ENCODE data around the gene SELENOV. TPM values are rescaled to one million over a fixed set of nuclear protein-coding genes. Genes with fewer than 3 reads are reported as not detected.

SELENOV gene
- polyA plus RNA-seq, 12 donors, result 0.17 to 0.33 TPM; not detected in 10

GRCh38 chr19:39492788-39493187 is 22.2 kb upstream of the SELENOV start:
- DNase-seq, result no peak

DNA sequence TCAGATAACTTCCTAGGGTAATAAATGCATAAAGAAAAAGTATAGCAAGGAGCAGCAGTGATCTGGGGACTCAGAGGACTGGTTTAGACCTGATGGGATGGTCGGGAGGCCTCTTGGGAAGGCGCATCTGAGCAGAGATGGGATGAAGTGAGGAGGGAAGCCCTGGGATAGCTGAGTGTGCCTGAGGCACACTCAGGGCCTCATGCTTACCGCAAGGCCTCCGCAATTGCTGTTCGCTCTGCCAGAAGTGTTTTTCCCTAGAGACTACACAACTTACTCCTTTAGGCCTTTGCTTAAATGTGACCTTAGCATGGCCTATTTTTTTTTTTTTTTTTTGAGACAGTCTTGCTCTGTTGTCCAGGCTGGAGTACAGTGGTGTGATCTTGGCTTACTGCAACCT is 20.3 kb upstream of the SELENOV start:
- DNase-seq, result no peak

- DNase-seq, result no peak
Measured at GRCh38 chr19:39496063-39496462, 18.9 kb upstream of the SELENOV start.

DNA sequence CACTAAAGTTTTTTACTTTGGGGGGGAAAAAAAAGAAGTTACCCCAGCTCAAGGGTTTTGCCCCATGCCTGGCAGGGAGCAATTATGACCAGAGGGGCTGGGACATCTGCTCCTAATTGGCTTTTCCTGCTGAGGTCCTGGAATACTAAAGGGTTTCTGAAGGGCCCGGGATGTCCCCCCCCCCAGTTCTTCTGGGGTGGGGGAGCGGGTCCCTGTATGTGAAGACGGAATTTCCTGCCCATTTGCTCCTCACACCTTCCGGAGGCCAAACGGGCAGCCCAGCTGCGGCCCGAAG is 17.3 kb upstream of the SELENOV start:
- DNase-seq, result no peak

GRCh38 chr19:39497996-39498797 is 16.7 kb upstream of the SELENOV start:
- DNase-seq, result no peak

GRCh38 chr19:39498798-39499642 is 15.9 kb upstream of the SELENOV start, which contains the start of gene DLL3:
TSS of gene DLL3 (plus strand) at chr19:39498947. CDS start at chr19:39498975, 28 bp downstream.
- no peak for DNase-seq

GRCh38 chr19:39499932-39500331 is 15.0 kb upstream of the SELENOV start:
- no peak for DNase-seq

DNA sequence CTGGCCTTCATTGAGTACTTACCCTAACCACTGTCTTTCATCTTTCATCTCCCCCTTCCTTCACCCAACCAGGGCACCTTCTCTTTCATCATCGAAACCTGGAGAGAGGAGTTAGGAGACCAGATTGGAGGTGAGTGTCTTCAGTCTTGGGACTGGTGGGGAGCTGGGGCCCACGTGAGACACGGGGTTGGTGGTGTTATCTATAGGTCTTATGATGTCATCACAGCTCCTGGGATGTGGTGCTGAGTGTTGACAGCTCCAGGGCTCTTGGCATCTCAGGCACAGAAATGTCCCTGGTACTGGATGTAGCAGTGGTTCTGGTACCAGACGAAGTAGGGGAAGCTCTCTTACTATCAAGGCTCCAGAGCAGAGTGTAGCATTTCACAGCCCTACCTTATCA is 14.4 kb upstream of the SELENOV start:
- no peak for DNase-seq

DNA sequence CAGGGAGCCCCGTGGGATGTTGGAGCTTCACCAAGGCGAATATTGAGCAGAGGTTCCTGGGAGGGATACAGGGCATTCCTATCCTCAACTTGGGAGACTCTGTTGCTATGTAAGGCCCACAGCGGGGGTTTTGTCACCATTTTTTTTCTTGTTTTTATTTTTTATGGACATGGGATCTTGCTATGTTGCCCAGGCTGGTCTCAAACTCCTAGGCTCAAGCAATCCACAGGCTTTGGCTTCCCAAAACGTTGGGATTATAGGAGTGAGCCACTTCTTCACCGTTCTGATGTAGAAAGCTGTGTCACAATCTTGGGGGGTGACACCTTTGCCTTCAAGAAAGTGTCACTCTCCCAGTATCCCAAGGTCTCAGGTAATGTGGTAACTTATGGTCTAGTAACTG is 13.6 kb upstream of the SELENOV start:
- DNase-seq, result no peak

DNA sequence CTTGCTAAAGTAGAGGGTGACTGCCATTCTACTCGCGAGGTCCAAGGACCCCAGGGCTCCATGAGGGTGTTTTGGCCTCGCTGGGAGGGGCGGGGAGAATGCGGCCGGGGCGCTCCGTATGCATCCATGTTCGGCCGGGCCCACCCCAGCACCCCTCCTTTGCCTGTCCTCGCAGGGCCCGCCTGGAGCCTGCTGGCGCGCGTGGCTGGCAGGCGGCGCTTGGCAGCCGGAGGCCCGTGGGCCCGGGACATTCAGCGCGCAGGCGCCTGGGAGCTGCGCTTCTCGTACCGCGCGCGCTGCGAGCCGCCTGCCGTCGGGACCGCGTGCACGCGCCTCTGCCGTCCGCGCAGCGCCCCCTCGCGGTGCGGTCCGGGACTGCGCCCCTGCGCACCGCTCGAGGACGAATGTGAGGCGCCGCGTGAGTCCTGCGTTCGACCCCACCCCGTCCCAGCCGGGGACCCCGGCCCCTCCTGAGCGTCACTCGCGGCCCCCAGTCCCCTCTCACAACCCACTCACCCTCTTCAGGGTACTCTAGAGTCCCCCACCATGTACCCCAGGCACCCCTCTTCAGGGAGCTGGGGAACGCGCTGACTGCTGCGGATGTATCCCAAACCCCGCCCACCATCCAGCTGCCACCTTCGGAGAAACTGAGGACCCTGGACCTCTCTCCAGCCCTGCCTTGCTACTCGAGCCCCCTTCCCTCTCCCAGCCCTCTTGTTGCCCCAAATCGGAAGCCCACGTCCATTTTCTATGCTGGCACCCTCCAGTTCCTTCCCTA is 12.1 kb upstream of the SELENOV start:
- DNase-seq, result peak; percentile 59

DNA sequence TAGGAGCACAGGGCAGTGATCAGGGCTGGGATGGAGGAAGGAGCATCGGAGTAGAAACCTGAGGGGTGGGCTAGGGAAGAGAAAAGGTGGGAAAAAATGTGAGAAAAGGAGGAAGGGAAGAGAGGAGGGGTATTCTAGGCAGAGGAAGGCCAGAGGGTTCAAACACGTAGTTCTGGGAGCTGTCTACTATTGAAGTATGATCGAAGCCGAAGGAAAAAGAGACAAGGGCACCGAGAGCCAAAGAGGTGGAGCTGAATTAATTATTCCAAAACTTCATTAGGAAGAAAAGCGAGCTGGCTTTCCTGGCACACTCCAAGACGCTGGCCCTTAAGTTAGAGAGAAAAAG is 8.4 kb upstream of the SELENOV start:
- DNase-seq, result no peak

DNA sequence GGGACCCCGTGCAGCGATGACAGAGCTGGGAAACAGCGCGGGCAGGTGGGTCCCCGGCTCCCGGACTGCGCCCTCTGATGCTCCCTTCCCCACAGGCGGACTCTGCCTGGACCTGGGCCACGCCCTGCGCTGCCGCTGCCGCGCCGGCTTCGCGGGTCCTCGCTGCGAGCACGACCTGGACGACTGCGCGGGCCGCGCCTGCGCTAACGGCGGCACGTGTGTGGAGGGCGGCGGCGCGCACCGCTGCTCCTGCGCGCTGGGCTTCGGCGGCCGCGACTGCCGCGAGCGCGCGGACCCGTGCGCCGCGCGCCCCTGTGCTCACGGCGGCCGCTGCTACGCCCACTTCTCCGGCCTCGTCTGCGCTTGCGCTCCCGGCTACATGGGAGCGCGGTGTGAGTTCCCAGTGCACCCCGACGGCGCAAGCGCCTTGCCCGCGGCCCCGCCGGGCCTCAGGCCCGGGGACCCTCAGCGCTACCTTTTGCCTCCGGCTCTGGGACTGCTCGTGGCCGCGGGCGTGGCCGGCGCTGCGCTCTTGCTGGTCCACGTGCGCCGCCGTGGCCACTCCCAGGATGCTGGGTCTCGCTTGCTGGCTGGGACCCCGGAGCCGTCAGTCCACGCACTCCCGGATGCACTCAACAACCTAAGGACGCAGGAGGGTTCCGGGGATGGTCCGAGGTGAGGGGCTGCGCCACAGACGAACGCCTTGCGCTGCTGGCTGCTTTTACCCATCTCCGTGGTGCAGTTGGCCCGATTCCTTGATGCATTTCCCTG is 7.8 kb upstream of the SELENOV start:
- no peak for DNase-seq

GRCh38 chr19:39507715-39508364 is 7.1 kb upstream of the SELENOV start:
- no peak for DNase-seq

- DNase-seq, result no peak
Measured at GRCh38 chr19:39508629-39509028, 6.3 kb upstream of the SELENOV start.

- DNase-seq, result no peak
Measured at GRCh38 chr19:39509233-39509632, 5.7 kb upstream of the SELENOV start.

- DNase-seq, result no peak
Measured at GRCh38 chr19:39512988-39513387, 2.0 kb upstream of the SELENOV start.

DNA sequence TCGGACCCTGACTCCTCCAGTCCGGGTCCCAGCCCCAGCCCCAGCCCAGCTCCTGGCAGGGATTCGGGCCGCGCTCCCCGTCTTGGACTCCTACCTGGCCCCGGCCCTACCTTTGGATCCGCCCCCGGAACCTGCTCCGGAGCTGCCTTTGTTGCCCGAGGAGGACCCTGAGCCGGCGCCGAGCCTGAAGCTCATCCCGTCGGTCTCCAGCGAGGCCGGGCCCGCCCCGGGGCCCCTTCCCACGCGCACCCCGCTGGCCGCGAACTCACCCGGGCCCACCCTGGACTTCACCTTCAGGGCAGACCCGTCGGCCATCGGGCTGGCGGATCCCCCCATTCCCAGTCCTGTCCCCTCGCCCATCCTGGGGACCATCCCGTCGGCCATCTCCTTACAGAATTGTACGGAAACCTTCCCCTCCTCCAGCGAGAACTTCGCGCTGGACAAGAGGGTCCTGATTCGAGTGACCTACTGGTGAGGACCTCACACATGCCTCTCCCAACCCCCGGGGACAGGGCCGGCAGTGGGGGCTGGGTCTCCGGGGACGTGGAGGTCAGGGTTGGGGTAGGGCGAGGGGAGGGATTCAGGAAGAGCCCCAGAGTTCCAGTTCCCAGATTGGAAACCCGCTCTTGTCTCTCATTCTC is 732 bp downstream of the SELENOV start:
- DNase-seq, result no peak

DNA sequence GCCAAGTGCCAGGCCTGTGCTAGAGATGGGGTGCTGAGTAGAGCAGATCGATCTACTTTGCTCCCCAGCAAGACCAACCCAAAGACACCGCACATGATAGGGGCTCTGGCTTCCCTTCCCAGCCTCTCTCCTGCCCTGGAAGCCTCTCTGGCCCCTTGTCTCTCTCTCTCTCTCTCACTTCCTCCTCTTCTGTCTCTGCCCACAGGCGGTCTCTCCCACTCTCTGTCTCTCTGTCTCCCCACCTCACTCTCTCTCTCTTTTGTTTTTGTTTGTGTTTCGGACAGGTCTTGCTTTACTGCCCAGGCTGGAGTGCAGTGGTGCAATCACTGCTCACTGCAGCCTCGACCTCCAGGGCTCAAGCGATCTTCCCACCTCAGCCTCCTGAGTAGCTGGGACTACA is 1.3 kb downstream of the SELENOV start:
- DNase-seq, result no peak

DNA sequence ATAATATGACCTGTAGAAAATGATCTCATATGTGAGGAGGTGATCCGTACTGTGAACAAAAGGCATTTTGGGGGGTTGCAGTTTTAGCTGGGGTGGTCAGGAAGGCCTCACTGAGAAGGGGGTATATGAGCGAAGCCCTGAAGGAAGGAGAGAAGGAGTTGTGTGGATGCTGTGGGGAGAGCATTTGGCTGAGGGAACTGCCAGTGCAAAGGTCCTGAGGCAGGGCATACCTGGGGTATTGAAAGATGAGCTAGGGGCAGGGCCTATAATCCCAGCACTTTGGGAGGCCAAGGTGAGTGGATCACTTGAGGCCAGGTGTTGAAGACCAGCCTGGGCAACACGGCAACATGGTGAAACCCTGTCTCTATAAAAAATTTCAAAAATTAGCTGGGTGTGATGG is 2.5 kb downstream of the SELENOV start:
- DNase-seq, result no peak

DNA sequence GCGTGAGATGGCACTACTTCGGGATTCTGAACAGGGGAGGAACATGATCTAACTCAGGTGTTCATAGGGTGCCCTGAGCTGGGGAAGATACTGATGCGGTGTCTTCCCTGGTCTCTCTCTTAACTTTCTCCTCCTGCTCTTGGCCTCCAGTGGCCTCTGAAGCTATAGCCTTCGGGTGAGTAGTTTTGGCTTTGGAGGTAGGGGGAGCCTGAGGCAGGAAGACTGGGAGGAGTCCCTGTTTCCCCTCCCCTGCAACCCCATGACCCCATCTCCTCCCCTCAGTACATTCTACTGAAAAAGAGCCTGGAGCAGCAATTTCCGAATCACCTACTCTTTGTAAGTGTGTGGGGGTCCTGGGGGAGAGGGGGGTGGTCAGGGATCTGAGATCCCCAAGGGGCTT is 3.5 kb downstream of the SELENOV start:
- no peak for DNase-seq

GRCh38 chr19:39518975-39519374 is 4.0 kb downstream of the SELENOV start:
- DNase-seq, result no peak
